Transverse colon (tissue), 4 donors: ENCODE measurements around the gene EGR4. TPM values are rescaled to one million over a fixed set of nuclear protein-coding genes. Genes with fewer than 3 reads are reported as not detected.

Experiments used
- DNase-seq: peaks from one replicate; pipeline ENCODE4 v3.0.0-alpha.2; 2019
- H3K27ac ChIP-seq, 4 donors: fragments of 200-600 bp; sonication (generic); 2 replicates each; pipeline ENCODE4 v1.5.1; 2016 to 2018; ENCODE audit warnings: inconsistent platforms in 4 of 4
- H3K27me3 ChIP-seq: fragments of 200-600 bp; sonication (generic); 2 replicates; pipeline ENCODE4 v1.5.1; 2017; ENCODE audit warnings: inconsistent platforms
- H3K36me3 ChIP-seq, 4 donors: fragments of 200-600 bp; sonication (generic); 2 replicates each; pipeline ENCODE4 v1.5.1; 2017 to 2019; ENCODE audit warnings: inconsistent platforms in 4 of 4
- H3K4me1 ChIP-seq, 4 donors: fragments of 200-600 bp; sonication (generic); 2 replicates each; pipeline ENCODE4 v1.5.1; 2017 to 2020; ENCODE audit warnings: inconsistent platforms in 4 of 4
- H3K4me3 ChIP-seq, 4 donors: fragments of 200-600 bp; sonication (generic); 1 replicate in 1 of 4; 2 replicates in 3 of 4; pipeline versions ENCODE4 v1.5.1 to v1.6.1; 2017 to 2019; ENCODE audit warnings: inconsistent platforms in 4 of 4
- H3K9me3 ChIP-seq, 2 donors: fragments of 200-600 bp; sonication (generic); 2 replicates each; pipeline ENCODE4 v1.5.1; 2017 to 2019; ENCODE audit warnings: inconsistent platforms in 2 of 2
- CTCF ChIP-seq, 5 experiments: fragments of 200-600 bp in 3 of 5; fragments of 450-650 bp in 2 of 5; sonication (generic) in 3 of 5; IDR thresholded peaks; 1 replicate in 2 of 5; 2 replicates in 3 of 5; pipeline ENCODE4 v1.5.1; 2016 to 2017; ENCODE audit warnings: antibody characterized with exemption in 5 of 5, inconsistent platforms in 3 of 5, mild to moderate bottlenecking in 2 of 5, moderate library complexity in 1 of 5
- EP300 ChIP-seq: sonication (generic); formaldehyde crosslinking; IDR thresholded peaks from one replicate; pipeline ENCODE4 v1.6.1; 2017; ENCODE audit warnings: antibody characterized with exemption, low read depth
- POLR2A ChIP-seq: fragments of 450-650 bp; IDR thresholded peaks from one replicate; pipeline ENCODE4 v1.6.1; 2016; ENCODE audit warnings: antibody characterized with exemption, mild to moderate bottlenecking, moderate library complexity
- POLR2AphosphoS5 ChIP-seq, 3 donors: sonication (generic); formaldehyde crosslinking; IDR thresholded peaks; one replicate each; pipeline ENCODE4 v1.6.1; 2016; ENCODE audit warnings: antibody characterized with exemption in 3 of 3
- WGBS, 2 donors: methylation state at CpG; one replicate each; pipeline ENCODE4 v1.1.5; 2018; ENCODE audit warnings: low coverage in 1 of 2; 5-methylcytosine and 5-hydroxymethylcytosine counted together
- in situ Hi-C, 4 donors: fragments of 200-750 bp; cut with MboI; loops; one replicate each; pipeline versions ENCODE4 v1.15.0 to v1.15.1; 2017; ENCODE audit warnings: low sequenced_read_pairs in 3 of 4, low pct_ligation_motif_present in 1 of 4, low pct_unique_long_range_greater_than_20kb in 1 of 4
- intact Hi-C: fragments of 100-400 bp; cut with DNase I; formaldehyde crosslinking; loops from one replicate; pipeline ENCODE4 v1.15.1; 2023; ENCODE audit warnings: low total_unique reads
- total RNA-seq, 4 donors: library from RNA; depleted of rRNA; stranded (reverse); fragments of >200 nt; gene quantifications; one replicate each; pipeline ENCODE4 v1.1.0, GENCODE V29; 2016

The EGR4 gene
- total RNA-seq, 4 donors from 2014 or later = not detected

DNA sequence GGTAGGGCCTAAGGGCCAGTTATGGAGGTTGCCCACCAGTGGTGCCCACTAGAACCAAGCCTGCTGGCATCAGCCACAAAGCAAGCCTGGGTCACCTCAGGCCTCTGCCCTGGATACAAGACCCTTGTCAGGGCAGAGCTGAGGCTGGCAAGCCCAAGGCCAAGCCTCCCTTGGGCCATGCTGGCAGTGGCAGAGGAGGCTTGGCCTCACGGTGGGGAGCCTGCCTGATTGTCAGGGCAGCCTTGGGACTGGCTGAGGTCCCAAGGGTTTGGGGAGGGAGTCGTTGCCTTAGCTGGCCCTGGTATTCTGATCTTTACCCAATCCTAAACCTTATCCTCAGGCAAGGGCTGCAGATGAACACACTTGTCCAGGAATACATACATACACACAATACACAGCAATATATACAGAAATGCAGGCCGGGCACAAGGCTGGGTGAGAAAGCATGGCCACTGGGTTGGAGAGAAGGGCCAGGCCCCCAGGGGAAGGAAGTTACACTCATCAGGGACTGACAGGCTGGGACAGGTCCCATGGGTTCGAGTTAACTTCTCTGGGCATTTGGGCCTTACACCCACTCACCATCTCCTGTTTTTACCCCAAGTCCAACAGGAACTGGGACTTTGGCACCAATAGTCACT, 38.2 kb downstream of the EGR4 start:
- no peak overlapping the region for H3K4me3 ChIP-seq
- no peak overlapping the region for H3K27ac ChIP-seq
- H3K27me3 ChIP-seq = no peaks in the 10 kb centered on the region
- in situ Hi-C loops (no loop called here), intact Hi-C loops (no loop called here)
- no peaks in the 10 kb centered on the region for H3K4me1 ChIP-seq
- H3K36me3 ChIP-seq = peaks cover 0 to 20% (median 8%) of the 10 kb centered on the region in 4 donors
- DNase-seq = no peak
- TF ChIP-seq CTCF (IDR thresholded peaks at IDR 0.05) = no peak
- no peak for TF ChIP-seq EP300
- no peak for TF ChIP-seq POLR2AphosphoS5 (IDR thresholded peaks at IDR 0.05)
- no peak for TF ChIP-seq POLR2A
- 74% methylated on average over 4 of the region's 4 CpGs; no CpG with 5 or more reads in 1 of the 2 donors for WGBS, 2 donors
- no peaks in the 10 kb centered on the region for H3K9me3 ChIP-seq

DNA sequence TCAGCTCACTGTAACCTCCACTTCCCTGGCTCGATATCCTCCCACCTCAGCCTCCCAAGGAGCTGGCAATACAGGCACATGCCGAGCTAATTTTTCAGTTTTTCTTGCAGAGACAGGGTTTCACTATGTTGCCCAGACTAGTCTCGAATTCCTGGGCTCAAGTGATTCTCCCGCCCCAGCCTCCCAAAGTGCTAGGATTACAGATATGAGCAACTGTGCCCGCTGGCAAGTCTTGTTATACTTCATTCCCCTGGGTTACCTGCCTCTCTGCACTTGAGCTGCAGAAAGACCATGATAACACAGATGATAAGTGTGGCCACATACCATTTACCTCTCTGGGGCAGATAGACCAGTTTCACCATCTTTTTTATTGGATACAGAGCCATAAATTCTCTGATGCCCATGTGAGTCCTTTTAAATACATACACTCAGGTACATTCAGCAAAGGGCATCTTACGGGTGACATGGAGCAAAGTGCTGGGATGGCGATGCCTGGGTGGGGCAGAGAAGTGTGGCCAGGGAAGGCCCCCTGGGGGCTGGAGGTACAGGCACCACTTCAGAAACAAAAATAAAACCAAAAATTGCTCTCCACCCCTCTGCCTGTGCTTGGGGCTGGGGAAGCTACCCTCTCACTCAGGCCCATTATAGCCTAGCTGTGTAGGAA, 38.9 kb downstream of the EGR4 start:
- peaks cover 0 to 26% (median 11%) of the 10 kb centered on the region in 4 donors for H3K36me3 ChIP-seq
- in situ Hi-C loops (no loop called here), intact Hi-C loops (no loop called here)
- WGBS, 2 donors = 91 to 96% methylated on average over 4 to 7 of the region's 7 CpGs
- no peak for DNase-seq
- no peaks in the 10 kb centered on the region for H3K27me3 ChIP-seq
- H3K27ac ChIP-seq = no peak overlapping the region
- no peak for TF ChIP-seq EP300
- no peak for TF ChIP-seq CTCF (IDR thresholded peaks at IDR 0.05)
- TF ChIP-seq POLR2AphosphoS5 (IDR thresholded peaks at IDR 0.05) = no peak
- no peaks in the 10 kb centered on the region for H3K9me3 ChIP-seq
- H3K4me3 ChIP-seq = no peak overlapping the region
- no peaks in the 10 kb centered on the region for H3K4me1 ChIP-seq

- Histone ChIP-seq H3K4me3 (no peak overlapping the region), H3K27ac (no peak overlapping the region), H3K27me3 (no peaks in the 10 kb centered on the region), H3K9me3 (no peaks in the 10 kb centered on the region), H3K4me1 (no peaks in the 10 kb centered on the region), H3K36me3 (peaks cover 0 to 32% (median 14%) of the 10 kb centered on the region in 4 donors)
- intact Hi-C loops (no loop called here), in situ Hi-C loops (no loop called here)
- 91% methylated on average over 3 of the region's 3 CpGs; no CpG with 5 or more reads in 1 of the 2 donors for WGBS, 2 donors
- no peak for TF ChIP-seq POLR2AphosphoS5 (IDR thresholded peaks at IDR 0.05)
- DNase-seq = no peak
These were observed 39.4 kb downstream of the EGR4 start for GRCh38 chr2:73253901-73254300.

- TF ChIP-seq EP300 = no peak
- TF ChIP-seq POLR2AphosphoS5 (IDR thresholded peaks at IDR 0.05) = no peak
- TF ChIP-seq CTCF (IDR thresholded peaks at IDR 0.05) = no peak
- TF ChIP-seq POLR2A = no peak
- Histone ChIP-seq H3K4me1 (no peaks in the 10 kb centered on the region), H3K4me3 (no peak overlapping the region), H3K9me3 (no peaks in the 10 kb centered on the region), H3K27me3 (no peaks in the 10 kb centered on the region), H3K27ac (no peak overlapping the region), H3K36me3 (peaks cover 0 to 37% (median 17%) of the 10 kb centered on the region in 4 donors)
- in situ Hi-C loops (no loop called here), intact Hi-C loops (no loop called here)
- DNase-seq = no peak
- WGBS, 2 donors = 44 to 83% methylated on average over 1 to 2 of the region's 2 CpGs
These were observed 39.9 kb downstream of the EGR4 start for GRCh38 chr2:73253400-73253799.
